PC-9 (cell line): ENCODE data around the gene AGBL4.

Source experiments
- EZH2 ChIP-seq: fragments of 200-600 bp; sonication (generic); IDR thresholded peaks from 2 replicates; pipeline ENCODE4 v1.8.0; 2017; ENCODE audit warnings: antibody characterized with exemption, low read depth
- TF ChIP-seq, protein P1 (sequence below): fragments of 200-600 bp; sonication (generic); conservative IDR thresholded peaks from 2 replicates; pipeline ENCODE4 v1.6.1; 2017; ENCODE audit warnings: mixed run types, antibody characterized with exemption, mild to moderate bottlenecking, moderate library complexity

DNA sequence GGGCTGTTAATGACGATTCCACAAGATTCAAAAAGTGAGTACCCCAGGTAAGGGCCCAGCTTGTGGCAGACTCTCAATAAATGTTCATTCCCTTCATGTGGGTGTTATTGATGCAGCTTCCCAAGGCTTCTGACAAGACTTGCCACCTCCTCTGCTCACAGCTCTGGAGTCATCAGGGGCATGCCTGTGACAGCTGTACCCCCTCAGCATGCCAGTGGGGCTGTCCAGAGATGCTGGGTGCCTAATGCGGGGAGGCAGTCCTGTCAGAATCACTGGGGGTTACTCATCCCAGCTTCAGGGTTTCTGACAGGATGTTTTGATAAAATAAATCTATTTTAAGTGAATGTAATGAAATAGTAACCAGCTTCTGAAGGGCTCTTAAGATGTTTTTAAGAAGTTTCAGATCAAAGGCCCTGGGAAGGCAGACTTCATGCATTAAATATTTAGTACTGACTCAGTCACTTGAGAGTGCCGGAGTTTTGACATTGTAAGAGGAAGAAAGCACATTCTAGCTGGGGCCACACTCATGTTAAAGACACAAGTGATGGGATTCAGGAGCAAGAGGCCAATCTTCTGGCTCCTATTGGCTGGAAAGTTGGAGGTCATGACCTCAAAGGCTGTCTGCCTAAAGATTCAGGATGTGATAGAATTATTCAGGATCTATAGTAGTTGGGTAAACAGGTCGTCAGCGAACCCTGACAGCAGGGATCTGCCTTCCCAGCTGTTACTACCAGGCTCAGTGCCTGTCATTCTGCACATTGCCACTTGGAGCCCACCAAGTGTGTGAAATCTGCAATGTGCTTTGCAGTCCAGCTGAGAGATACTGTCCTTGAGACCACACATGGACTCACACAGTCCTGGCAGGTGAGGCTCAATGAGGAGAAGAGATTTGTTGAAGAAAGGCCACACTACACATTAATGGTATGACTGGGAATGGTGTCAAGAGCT lies 1007.5 kb downstream of the AGBL4 start:
- TF ChIP-seq, protein P1, sequence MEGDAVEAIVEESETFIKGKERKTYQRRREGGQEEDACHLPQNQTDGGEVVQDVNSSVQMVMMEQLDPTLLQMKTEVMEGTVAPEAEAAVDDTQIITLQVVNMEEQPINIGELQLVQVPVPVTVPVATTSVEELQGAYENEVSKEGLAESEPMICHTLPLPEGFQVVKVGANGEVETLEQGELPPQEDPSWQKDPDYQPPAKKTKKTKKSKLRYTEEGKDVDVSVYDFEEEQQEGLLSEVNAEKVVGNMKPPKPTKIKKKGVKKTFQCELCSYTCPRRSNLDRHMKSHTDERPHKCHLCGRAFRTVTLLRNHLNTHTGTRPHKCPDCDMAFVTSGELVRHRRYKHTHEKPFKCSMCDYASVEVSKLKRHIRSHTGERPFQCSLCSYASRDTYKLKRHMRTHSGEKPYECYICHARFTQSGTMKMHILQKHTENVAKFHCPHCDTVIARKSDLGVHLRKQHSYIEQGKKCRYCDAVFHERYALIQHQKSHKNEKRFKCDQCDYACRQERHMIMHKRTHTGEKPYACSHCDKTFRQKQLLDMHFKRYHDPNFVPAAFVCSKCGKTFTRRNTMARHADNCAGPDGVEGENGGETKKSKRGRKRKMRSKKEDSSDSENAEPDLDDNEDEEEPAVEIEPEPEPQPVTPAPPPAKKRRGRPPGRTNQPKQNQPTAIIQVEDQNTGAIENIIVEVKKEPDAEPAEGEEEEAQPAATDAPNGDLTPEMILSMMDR = no peak
- TF ChIP-seq EZH2 = no peak
